GM10248 (cell line): ENCODE results near the gene PLET1.

Experiments
- CTCF ChIA-PET: fragments of 300-600 bp; sonication (Branson Sonifier 250); formaldehyde crosslinking; extraction: SDS; loops from one replicate; lab custom pipeline; 2021; ENCODE audit warnings: antibody characterized with exemption; lab: Yijun Ruan, JAX
- POLR2A ChIA-PET: fragments of 350-650 bp; sonication (Branson Sonifier 250); formaldehyde crosslinking; extraction: SDS; loops from one replicate; lab custom pipeline; 2020; ENCODE audit warnings: antibody characterized with exemption; lab: Yijun Ruan, JAX
- DNase-seq: peaks from one replicate; pipeline ENCODE4 v3.0.0; 2012; ENCODE audit errors: extremely low spot score
- TF ChIP-seq, protein P1 (sequence below): IDR thresholded peaks from 2 replicates; pipeline ENCODE4 v1.5.1; 2012; ENCODE audit warnings: mild to moderate bottlenecking, low read depth; ENCODE audit errors: extremely low read depth, missing control alignments, control extremely low read depth

The PLET1 gene

GRCh38 chr11:112271242-112271641 is 10.6 kb upstream of the PLET1 start:
- TF ChIP-seq, protein P1, sequence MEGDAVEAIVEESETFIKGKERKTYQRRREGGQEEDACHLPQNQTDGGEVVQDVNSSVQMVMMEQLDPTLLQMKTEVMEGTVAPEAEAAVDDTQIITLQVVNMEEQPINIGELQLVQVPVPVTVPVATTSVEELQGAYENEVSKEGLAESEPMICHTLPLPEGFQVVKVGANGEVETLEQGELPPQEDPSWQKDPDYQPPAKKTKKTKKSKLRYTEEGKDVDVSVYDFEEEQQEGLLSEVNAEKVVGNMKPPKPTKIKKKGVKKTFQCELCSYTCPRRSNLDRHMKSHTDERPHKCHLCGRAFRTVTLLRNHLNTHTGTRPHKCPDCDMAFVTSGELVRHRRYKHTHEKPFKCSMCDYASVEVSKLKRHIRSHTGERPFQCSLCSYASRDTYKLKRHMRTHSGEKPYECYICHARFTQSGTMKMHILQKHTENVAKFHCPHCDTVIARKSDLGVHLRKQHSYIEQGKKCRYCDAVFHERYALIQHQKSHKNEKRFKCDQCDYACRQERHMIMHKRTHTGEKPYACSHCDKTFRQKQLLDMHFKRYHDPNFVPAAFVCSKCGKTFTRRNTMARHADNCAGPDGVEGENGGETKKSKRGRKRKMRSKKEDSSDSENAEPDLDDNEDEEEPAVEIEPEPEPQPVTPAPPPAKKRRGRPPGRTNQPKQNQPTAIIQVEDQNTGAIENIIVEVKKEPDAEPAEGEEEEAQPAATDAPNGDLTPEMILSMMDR: no peak
- POLR2A ChIA-PET: no interaction called here
- CTCF ChIA-PET: interaction anchor here (0.9 to 3.0 kb wide), 5 partner anchors 9 to 45 kb away, joined by 3 to 27 read pairs (median 4); partner anchors contain the start of genes PLET1 and PTS
- no peak for DNase-seq

DNA sequence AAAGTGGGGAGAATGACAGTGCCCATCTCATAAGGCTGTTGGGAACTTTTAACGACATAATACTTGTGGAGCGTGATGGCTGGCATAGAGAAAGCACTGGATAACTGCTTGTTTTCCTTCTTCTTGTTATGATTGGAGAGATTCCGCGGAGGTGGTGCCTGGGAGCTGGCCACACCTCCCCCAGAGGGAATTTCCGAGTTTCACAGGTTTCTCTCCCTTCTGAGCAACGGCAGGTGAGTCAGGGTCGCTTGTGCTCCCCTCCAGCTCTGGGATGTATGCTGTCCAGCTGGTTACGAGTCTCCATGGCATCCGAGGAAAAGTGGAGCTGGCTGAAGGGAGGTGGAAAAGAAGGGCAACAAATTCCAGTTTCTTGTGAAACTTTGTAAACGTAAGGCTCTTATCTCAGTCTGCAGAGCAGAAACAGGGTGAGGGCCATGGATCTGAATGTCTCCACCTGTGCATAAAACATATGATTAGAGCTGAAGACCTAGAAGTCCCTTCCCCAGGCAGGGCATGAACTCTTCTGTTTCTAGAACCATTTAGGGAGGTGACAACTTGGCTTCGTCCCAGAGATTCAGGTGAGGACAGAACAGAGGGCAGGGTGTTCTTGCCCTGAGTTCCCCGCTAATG is 10.0 kb upstream of the PLET1 start:
- TF ChIP-seq, protein P1: no peak
- DNase-seq: no peak
- ChIA-PET POLR2A (no interaction called here), CTCF (interaction anchor here (0.9 to 3.0 kb wide), 4 partner anchors 10 to 45 kb away, joined by 3 to 27 read pairs (median 4); partner anchors contain the start of genes PLET1 and PTS)

DNA sequence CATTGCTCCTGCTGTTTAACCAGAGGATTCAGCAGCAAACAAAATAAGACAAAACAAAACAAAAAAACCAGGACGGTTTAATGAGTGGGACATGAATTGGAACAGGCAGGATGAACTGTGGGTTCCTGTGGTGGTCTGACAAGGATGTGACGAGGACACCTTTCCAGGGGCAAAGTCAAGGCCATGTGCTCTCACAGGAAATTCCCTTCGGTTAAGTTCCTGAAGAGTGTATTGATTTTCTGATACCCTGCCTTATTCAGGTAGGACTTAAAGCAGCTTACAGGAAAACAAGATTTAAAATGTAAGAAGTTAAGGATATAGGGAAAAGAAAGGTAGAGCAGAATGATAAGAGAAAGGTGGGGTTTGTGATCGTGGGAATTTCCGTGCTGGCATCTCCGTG is 8.5 kb upstream of the PLET1 start:
- TF ChIP-seq, protein P1: no peak
- DNase-seq: no peak
- ChIA-PET POLR2A (no interaction called here), CTCF (interaction anchor here (1.1 to 2.6 kb wide), 3 partner anchors 10 to 50 kb away, joined by 3 to 15 read pairs (median 4); no protein-coding TSS in a partner anchor)

GRCh38 chr11:112268406-112268805 is 7.7 kb upstream of the PLET1 start:
- TF ChIP-seq, protein P1: no peak
- no peak for DNase-seq
- ChIA-PET CTCF (interaction anchor here (1.1 to 2.6 kb wide), 3 partner anchors 9 to 49 kb away, joined by 3 to 15 read pairs (median 4); no protein-coding TSS in a partner anchor), POLR2A (no interaction called here)

DNA sequence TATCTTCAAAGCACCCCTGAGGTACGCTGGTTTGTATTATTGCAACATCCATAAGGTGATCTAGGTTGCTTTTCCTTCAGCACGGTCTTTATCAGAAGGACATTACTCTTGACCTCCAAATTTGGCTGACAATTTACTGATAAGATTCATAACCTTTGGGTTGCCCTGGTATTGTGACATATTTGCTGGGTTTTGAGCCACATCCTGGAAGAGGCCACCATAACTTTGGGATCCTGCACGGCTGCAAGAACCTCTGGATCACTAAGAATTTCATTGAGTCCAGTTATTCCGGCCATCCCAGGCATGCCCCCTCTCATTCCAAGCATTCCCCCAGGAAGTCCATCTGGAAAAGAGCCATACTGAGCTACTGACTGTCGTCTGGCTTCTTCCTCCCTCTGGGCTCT is 6.5 kb upstream of the PLET1 start:
- ChIA-PET POLR2A (no interaction called here), CTCF (interaction anchor here (2.6 to 5.2 kb wide), 2 partner anchors 12 to 13 kb away, joined by 15 to 40 read pairs; no protein-coding TSS in a partner anchor)
- no peak for DNase-seq
- TF ChIP-seq, protein P1: no peak

- TF ChIP-seq, protein P1: no peak
- ChIA-PET POLR2A (no interaction called here), CTCF (interaction anchor here (5.2 kb wide), 1 partner anchor 13 kb away, joined by 40 read pairs; no protein-coding TSS in a partner anchor)
- no peak for DNase-seq
Observed at GRCh38 chr11:112266410-112266778, 5.7 kb upstream of the PLET1 start.
